HepG2 (cell line): ENCODE measurements around the gene NIPAL3. TPM values are rescaled to one million over a fixed set of nuclear protein-coding genes. Genes with fewer than 3 reads are reported as not detected.

Experiments
- BHLHE40 ChIP-seq: IDR thresholded peaks from 2 replicates; pipeline ENCODE4 v1.6.1; 2011; ENCODE audit warnings: low read length, improper control_type of control experiment
- CEBPG ChIP-seq: IDR thresholded peaks from 2 replicates; pipeline ENCODE4 v1.6.1; 2016
- CENPX ChIP-seq: sonication (generic); formaldehyde crosslinking; IDR thresholded peaks from 2 replicates; pipeline ENCODE4 v1.9.0; 2021; ENCODE audit warnings: mild to moderate bottlenecking, missing genetic modification reagents, moderate library complexity
- DRAP1 ChIP-seq: IDR thresholded peaks from 2 replicates; pipeline ENCODE4 v1.6.1; 2016; ENCODE audit warnings: missing genetic modification reagents, missing compliant biosample characterization
- FOXK1 ChIP-seq: sonication (generic); formaldehyde crosslinking; IDR thresholded peaks from 2 replicates; pipeline ENCODE4 v1.4.0; 2020; ENCODE audit warnings: low read depth, missing genetic modification reagents, borderline replicate concordance
- FOXO1 ChIP-seq: sonication (generic); formaldehyde crosslinking; IDR thresholded peaks from 2 replicates; pipeline ENCODE4 v1.4.0; 2020; ENCODE audit warnings: missing genetic modification reagents
- ISL2 ChIP-seq: sonication (generic); formaldehyde crosslinking; IDR thresholded peaks from 2 replicates; pipeline ENCODE4 v1.5.0; 2020; ENCODE audit warnings: missing genetic modification reagents
- KDM1A ChIP-seq: IDR thresholded peaks from 2 replicates; pipeline ENCODE4 v1.6.1; 2016; ENCODE audit warnings: missing compliant biosample characterization
- LCORL ChIP-seq, 2 experiments: fragments of 450-650 bp in 1 of 2; sonication (generic) in 1 of 2; formaldehyde crosslinking in 1 of 2; IDR thresholded peaks; 2 replicates each; pipeline versions ENCODE4 v1.5.0 to v1.6.1; 2017 to 2020; ENCODE audit warnings: antibody characterized with exemption in 1 of 2, missing genetic modification reagents in 1 of 2
- MXD4 ChIP-seq: IDR thresholded peaks from 2 replicates; pipeline ENCODE4 v1.6.1; 2016; ENCODE audit warnings: mild to moderate bottlenecking, missing biosample characterization, missing genetic modification reagents
- PHF8 ChIP-seq: sonication (generic); formaldehyde crosslinking; IDR thresholded peaks from 2 replicates; pipeline ENCODE4 v1.5.0; 2020; ENCODE audit warnings: missing genetic modification reagents
- PTBP1 ChIP-seq: fragments of 200-400 bp; formaldehyde crosslinking; IDR thresholded peaks from 2 replicates; pipeline ENCODE4 v1.6.1; 2018; ENCODE audit warnings: low read length, low read depth; ENCODE audit not compliant: poor library complexity, severe bottlenecking
- RAD21 ChIP-seq: fragments of 450-650 bp; formaldehyde crosslinking; IDR thresholded peaks from 2 replicates; pipeline ENCODE4 v1.5.0; 2020; ENCODE audit warnings: mild to moderate bottlenecking
- SIX1 ChIP-seq: sonication (generic); formaldehyde crosslinking; IDR thresholded peaks from 2 replicates; pipeline ENCODE4 v1.4.0; 2020; ENCODE audit warnings: missing genetic modification reagents, borderline replicate concordance
- SMAD1 ChIP-seq: sonication (generic); formaldehyde crosslinking; IDR thresholded peaks from 2 replicates; pipeline ENCODE4 v1.4.0; 2020; ENCODE audit warnings: missing genetic modification reagents, low read depth, mild to moderate bottlenecking, borderline replicate concordance
- SP4 ChIP-seq: sonication (generic); formaldehyde crosslinking; IDR thresholded peaks from 2 replicates; pipeline ENCODE4 v1.8.1; 2023; ENCODE audit warnings: mild to moderate bottlenecking, missing genetic modification reagents
- TAF15 ChIP-seq: fragments of 200-400 bp; formaldehyde crosslinking; IDR thresholded peaks from one replicate; pipeline ENCODE4 v1.6.1; 2018; ENCODE audit warnings: mild to moderate bottlenecking, low read depth, low read length; ENCODE audit not compliant: poor library complexity, severe bottlenecking
- ZNF33A ChIP-seq: sonication (generic); formaldehyde crosslinking; IDR thresholded peaks from 2 replicates; pipeline ENCODE4 v1.5.1; 2020; ENCODE audit warnings: missing genetic modification reagents, mild to moderate bottlenecking, moderate library complexity, borderline replicate concordance
- ZNF572 ChIP-seq: sonication (generic); formaldehyde crosslinking; IDR thresholded peaks from 2 replicates; pipeline ENCODE4 v1.5.1; 2020; ENCODE audit warnings: mild to moderate bottlenecking, missing genetic modification reagents
- ZNF598 ChIP-seq: sonication (generic); formaldehyde crosslinking; IDR thresholded peaks from 2 replicates; pipeline ENCODE4 v1.5.1; 2020; ENCODE audit warnings: mild to moderate bottlenecking, missing genetic modification reagents, borderline replicate concordance
- ZSCAN21 ChIP-seq: sonication (generic); formaldehyde crosslinking; IDR thresholded peaks from 2 replicates; pipeline ENCODE4 v1.8.0; 2022; ENCODE audit warnings: mild to moderate bottlenecking, missing genetic modification reagents, moderate library complexity, borderline replicate concordance
- polyA plus RNA-seq, 8 experiments: library from polyadenylated mRNA; depleted of rRNA in 3 of 8; stranded (reverse) in 7 of 8; unstranded in 1 of 8; fragments of >200 nt; fragmentation: Illumina TruSeq in 4 of 8; extraction: Trizol in 4 of 8; gene quantifications; 2 replicates each; pipeline versions ENCODE4 v1.2.1 to v1.2.3, GENCODE V29; 2011 to 2016; ENCODE audit warnings: low read depth in 4 of 8, missing spikeins in 1 of 8, mixed read lengths in 1 of 8; ENCODE audit not compliant: insufficient read depth in 1 of 8
- total RNA-seq, 5 experiments: library from RNA; depleted of rRNA; stranded (reverse); fragments of >200 nt; fragmentation: Illumina TruSeq; extraction: Trizol; gene quantifications; 2 replicates each; pipeline ENCODE4 v1.2.3, GENCODE V29; 2016; ENCODE audit warnings: low read depth in 1 of 5
- TF ChIP-seq, protein P1 (sequence below): sonication (generic); formaldehyde crosslinking; IDR thresholded peaks from 2 replicates; pipeline ENCODE4 v1.4.0; 2020; ENCODE audit warnings: missing genetic modification reagents
- TF ChIP-seq, protein P2 (sequence below): sonication (generic); formaldehyde crosslinking; IDR thresholded peaks from 2 replicates; pipeline ENCODE4 v1.4.0; 2020; ENCODE audit warnings: missing genetic modification reagents

The NIPAL3 gene
- total and polyA plus RNA-seq, 2 of the 13 experiments (the other 11 are each of a cell fraction or from before 2014, with no cell fraction given), result 5.6 to 8.6 TPM

DNA sequence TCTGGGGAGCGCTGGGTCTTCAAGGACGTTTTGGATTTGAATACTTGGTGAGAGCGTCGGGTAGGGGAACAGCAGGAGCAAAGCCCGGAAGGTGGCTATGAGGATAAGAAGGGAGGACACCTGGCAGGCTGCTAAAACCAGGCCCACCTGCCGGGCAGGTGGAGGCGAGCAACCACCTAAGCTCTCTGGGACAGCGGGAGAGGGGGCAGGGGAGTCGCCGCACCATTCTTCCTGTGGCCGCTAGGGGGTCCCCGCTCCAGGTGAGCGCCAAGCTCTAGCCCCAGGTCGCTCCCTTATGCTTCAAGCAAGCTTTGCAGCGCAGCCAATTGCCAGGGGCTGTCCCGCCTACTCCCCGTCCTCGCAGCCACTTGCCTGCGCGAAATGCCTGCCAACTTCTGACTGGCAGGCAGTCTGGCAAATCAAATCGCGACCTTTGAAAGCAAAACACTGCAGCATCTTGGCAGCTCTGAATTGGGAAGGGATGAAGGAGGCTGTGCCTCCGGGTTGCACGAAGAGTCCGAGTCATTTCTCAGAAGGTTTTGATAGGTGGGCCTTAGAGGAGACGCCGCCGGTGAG is at the start of gene NIPAL3 (continued):
- TF ChIP-seq, protein P1, sequence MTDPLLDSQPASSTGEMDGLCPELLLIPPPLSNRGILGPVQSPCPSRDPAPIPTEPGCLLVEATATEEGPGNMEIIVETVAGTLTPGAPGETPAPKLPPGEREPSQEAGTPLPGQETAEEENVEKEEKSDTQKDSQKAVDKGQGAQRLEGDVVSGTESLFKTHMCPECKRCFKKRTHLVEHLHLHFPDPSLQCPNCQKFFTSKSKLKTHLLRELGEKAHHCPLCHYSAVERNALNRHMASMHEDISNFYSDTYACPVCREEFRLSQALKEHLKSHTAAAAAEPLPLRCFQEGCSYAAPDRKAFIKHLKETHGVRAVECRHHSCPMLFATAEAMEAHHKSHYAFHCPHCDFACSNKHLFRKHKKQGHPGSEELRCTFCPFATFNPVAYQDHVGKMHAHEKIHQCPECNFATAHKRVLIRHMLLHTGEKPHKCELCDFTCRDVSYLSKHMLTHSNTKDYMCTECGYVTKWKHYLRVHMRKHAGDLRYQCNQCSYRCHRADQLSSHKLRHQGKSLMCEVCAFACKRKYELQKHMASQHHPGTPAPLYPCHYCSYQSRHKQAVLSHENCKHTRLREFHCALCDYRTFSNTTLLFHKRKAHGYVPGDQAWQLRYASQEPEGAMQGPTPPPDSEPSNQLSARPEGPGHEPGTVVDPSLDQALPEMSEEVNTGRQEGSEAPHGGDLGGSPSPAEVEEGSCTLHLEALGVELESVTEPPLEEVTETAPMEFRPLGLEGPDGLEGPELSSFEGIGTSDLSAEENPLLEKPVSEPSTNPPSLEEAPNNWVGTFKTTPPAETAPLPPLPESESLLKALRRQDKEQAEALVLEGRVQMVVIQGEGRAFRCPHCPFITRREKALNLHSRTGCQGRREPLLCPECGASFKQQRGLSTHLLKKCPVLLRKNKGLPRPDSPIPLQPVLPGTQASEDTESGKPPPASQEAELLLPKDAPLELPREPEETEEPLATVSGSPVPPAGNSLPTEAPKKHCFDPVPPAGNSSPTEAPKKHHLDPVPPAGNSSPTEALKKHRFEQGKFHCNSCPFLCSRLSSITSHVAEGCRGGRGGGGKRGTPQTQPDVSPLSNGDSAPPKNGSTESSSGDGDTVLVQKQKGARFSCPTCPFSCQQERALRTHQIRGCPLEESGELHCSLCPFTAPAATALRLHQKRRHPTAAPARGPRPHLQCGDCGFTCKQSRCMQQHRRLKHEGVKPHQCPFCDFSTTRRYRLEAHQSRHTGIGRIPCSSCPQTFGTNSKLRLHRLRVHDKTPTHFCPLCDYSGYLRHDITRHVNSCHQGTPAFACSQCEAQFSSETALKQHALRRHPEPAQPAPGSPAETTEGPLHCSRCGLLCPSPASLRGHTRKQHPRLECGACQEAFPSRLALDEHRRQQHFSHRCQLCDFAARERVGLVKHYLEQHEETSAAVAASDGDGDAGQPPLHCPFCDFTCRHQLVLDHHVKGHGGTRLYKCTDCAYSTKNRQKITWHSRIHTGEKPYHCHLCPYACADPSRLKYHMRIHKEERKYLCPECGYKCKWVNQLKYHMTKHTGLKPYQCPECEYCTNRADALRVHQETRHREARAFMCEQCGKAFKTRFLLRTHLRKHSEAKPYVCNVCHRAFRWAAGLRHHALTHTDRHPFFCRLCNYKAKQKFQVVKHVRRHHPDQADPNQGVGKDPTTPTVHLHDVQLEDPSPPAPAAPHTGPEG (CRISPR knock-in tag), result no peak
- TF ChIP-seq ISL2 (peak; percentile 38; the same call in 1 of the 2 replicates), LCORL (IDR thresholded peaks at IDR 0.05) (no peak), LCORL (CRISPR knock-in tag; IDR thresholded peaks at IDR 0.05) (peak; percentile 65; the same call in 1 of the 2 replicates), SP4 (CRISPR knock-in tag) (0 out of 2 replicates have a peak, but pooled peaks have one; percentile 2), MXD4 (CRISPR knock-in tag) (peak; percentile 63; the same call in 1 of the 2 replicates), BHLHE40 (0 out of 2 replicates have a peak, but pooled peaks have one; percentile 24), SIX1 (CRISPR knock-in tag) (0 out of 2 replicates have a peak, but pooled peaks have one; percentile 27), ZNF33A (CRISPR knock-in tag) (no peak), FOXO1 (CRISPR knock-in tag) (peak; percentile 24; the same call in 1 of the 2 replicates), KDM1A (CRISPR knock-in tag) (no peak), CENPX (CRISPR knock-in tag) (no peak), FOXK1 (CRISPR knock-in tag) (peak; percentile 97), PHF8 (CRISPR knock-in tag) (peak; percentile 52), TAF15 (peak; percentile 46), CEBPG (CRISPR knock-in tag) (no peak), ZSCAN21 (CRISPR knock-in tag) (peak; percentile 26; the same call in 1 of the 2 replicates), SMAD1 (CRISPR knock-in tag) (no peak), ZNF598 (no peak), ZNF572 (CRISPR knock-in tag) (0 out of 2 replicates have a peak, but pooled peaks have one; percentile 22), RAD21 (CRISPR knock-in tag) (peak; percentile 85), DRAP1 (peak; percentile 84), PTBP1 (peak; percentile 50)
- TF ChIP-seq, protein P2, sequence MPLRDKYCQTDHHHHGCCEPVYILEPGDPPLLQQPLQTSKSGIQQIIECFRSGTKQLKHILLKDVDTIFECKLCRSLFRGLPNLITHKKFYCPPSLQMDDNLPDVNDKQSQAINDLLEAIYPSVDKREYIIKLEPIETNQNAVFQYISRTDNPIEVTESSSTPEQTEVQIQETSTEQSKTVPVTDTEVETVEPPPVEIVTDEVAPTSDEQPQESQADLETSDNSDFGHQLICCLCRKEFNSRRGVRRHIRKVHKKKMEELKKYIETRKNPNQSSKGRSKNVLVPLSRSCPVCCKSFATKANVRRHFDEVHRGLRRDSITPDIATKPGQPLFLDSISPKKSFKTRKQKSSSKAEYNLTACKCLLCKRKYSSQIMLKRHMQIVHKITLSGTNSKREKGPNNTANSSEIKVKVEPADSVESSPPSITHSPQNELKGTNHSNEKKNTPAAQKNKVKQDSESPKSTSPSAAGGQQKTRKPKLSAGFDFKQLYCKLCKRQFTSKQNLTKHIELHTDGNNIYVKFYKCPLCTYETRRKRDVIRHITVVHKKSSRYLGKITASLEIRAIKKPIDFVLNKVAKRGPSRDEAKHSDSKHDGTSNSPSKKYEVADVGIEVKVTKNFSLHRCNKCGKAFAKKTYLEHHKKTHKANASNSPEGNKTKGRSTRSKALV (CRISPR knock-in tag), result peak; percentile 45; the same call in 1 of the 2 replicates
